GM19328 (cell line): ENCODE results near the gene TRRAP.

ENCODE experiments used
- ATAC-seq: cut with Tn5 transposase; IDR thresholded peaks from one replicate; pipeline ENCODE4 v1.9.1; 2021; ENCODE audit warnings: mild to moderate bottlenecking, moderate library complexity; ENCODE audit not compliant: unreplicated experiment

The TRRAP gene

DNA sequence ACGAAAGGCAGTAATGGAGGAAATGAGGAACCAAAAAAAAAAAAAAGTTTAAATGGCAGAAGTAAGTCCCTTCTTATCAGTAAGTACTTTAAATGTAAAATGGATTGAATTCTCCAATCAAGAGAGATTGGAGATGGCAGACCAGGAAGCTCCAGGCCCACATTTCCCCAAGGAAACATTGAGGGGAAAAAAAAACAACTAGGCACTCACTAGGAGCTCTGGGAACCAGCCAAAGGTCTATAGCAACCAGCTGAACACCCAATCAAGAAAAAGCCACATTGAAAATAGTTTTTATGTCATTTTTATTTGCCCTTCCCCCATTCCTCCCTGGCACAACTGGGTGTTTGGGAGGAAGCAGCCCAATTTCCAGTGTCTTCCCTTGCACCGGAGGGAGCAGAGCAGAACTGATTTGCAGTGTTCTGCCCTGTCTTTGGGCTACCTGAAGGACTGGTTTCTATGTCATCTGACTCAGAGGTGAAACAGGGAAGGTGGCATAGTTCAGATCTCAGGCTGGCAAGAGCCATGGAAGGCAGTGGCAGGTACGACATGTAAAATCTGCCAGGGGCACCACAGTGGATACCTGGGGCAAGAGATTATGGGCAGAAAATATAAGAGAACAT, 143.7 kb downstream of the TRRAP start:
- ATAC-seq = no peak

DNA sequence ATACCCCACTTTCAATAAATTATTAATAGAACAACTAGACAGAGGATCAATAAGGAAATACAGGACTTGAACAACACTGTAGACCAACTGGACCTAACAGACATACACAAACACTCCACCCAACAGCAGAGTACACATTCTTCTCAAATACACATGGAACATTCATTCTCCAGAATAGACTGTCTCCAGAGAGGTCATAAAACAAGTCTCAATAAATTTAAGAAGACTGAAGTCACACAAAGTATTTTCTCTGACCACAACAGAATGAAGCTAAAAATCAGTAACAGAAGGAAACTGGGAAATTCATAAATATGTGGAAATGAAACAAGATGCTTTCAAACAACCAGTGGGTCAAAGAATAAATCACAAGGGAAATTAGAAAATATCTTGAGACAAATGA, 145.7 kb downstream of the TRRAP start:
- no peak for ATAC-seq

DNA sequence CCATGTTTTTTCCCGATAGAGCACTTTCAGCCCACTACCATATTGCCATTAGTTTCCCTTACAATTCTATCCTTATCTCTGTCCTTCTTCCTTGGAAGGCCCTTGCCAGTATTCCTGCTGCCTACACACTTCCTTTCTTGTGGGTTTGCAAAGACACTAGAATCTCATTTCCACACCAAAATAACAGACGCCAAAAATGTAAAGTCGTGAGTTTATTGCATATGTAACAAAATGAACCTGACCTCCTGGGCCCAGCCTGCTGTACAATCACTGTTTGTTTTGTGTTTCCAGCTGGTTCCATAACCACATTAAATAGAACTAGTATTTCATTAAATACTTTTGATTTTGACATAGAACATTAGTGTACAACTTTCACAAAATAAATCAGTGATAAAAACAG, 148.9 kb downstream of the TRRAP start:
- ATAC-seq = no peak

DNA sequence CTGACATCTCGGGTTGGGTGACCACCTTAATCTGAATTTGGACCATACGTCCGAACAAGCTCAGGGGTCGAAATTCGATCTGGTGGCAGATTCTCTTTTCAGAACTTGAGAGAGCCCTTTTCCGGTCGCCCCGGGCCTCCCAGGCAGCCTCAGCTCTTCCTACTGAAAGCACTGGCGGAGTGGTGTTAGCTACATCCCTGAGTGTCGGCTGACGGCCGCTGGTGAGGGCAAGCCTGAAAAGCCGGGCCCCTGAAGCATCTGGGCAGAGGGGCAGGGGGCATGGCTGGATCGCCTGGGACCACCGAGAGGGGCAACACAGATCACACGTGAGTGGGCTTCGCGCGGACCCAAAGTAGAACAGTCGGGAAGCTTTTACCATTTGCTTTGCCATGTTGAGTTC, 149.5 kb downstream of the TRRAP start:
- no peak for ATAC-seq

DNA sequence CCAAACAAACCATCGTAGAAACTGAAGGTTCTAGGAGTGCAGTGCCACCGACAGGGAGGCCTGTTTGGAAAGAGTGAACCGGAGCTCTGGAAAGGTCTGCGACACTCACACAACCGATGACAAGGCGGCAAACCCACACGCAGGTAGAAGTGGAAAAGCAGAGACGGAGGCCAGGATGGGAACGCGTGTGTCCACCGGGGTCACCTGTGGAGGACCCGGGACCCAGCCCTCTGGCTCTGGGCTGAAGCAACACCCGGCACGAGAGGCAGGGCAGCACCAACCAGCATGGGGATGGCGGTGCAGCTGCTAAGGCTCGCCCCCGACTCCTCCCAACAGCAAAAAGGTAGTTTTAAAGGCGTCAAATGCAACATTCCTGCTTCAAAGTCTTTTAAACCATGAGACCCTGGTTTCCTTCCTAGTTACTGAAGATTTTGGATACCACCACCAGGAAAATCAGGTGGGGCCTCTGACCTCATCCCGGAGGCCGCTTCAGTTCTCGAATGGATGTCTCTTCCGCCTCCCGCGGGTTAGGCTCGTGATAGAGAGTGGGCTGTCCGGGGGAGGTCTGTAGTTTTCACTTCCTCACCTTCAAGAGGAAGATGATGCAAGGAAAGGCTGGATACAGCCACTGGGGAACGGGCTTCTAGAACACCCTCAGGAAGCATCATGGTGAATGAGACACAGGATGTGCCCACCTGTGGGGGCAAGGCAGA, 150.1 kb downstream of the TRRAP start:
- ATAC-seq = no peak

DNA sequence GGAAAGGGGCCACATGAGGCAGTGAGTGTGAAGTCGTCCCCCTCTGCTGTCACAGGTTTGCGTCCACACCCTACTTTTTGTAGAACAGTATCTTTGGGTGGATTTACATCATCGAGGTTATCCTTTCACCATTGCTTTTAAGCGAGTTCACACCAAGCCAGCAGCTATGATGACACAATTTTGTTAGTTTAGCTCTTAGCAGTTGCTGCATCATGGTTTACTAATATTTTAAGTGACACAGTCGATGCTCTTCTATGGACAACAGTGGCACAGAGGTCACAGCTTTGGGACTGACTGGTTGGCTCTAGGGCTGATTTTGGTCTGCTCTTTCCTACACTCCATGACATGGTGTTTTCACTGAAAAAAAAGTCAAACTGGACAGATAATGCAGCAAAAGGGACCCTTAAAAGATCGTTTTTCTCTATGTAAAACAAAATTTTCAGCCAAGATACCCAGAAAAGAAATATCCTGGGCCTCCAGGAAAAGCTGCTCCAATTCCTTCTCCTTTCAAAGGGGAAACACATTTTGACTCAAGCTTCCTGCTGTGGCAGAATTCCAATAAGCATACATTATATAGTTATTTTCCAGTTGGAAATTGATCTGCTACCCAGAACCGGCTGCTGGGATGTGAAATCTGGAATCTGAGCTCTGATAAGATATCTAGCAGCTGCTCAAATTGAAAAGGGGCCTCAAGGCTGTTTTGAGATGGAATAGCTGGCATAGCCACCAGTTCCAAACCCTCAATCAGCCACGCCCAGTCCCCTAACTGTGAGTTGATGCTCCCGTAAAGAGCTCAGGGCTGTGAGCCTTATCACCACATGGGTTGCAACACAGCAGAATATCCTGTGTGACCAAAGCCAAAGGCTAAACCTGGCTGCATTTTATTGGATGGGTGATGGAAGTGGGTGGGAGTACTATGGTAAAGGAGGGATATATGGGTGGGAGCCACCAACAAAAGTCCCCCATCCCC, 151.4 kb downstream of the TRRAP start:
- ATAC-seq = no peak

DNA sequence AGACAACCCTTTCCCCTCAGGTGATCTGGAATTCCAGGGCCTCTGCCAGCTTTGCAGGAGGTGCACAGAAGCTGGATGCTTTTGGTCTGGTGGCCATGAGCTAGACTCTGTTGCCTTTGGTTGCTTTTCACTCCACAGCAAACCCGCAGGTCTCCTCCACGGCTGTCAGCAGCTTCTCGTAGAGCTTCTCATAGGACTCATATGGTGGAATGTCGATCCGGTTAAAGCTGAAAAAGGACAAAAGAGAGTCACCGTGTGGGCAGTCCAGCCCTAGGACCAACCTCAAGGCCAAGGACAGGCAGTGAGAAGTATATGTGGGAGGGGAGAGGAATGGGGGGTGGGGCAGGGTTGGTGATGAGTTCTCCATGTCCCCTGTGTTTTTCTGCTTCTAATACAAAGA, 152.1 kb downstream of the TRRAP start:
- ATAC-seq = no peak

DNA sequence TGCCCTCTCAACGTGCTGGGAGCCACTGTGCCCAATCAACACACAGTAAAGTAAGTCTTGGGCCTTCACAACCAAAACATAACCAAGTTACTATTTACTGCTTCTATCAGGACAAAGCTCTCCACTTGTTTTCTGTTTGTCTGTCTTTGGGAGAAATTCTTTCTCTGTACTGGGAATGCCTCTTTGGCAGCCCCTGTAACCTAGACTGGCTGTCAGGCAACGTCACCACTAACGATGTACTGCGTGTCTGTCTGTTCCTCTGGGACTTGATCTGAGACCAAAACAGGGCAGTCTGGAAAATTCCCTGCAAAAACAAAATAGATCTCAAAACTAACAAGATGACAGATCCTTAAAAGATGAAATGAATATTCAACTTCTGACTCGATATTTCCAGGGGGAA, 152.6 kb downstream of the TRRAP start:
- ATAC-seq = no peak

DNA sequence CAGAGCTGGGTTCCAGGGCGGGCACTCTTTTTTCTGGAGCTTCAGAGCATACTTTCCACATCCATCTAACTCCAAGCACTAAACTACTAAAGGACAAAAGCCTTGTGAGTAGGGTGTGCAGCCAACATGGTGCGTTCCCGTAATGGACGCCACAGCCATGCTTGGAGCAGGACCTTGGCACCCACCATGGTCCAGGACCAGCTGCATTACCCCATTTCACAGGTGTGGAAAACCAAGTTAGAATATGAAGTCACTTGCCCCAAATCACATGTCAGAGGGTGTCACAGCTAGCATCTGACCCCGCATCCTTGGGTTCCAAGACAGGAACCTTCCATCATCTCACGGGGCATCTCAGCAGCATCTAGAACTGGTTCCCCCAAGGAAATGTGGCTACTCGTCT, 153.2 kb downstream of the TRRAP start:
- no peak for ATAC-seq

DNA sequence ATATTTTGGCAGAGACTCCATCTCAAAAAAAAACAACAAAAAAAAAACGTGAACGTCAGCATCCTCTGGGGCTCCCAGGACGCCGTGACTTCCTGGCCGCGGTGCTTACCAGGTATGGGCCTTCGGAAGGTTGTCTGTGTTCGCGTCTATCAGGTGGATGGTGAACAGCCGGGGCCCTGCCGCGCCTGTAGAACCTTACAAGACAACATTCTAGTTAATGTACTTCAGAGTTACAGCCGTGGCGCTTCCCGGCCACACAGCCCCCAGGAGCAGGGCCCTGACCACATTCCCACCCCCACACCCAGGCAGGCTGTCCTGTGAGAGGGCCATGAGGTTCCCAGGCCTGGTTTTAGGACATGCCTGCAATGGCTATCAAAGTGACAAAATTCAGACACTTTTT, 154.6 kb downstream of the TRRAP start:
- ATAC-seq = no peak

DNA sequence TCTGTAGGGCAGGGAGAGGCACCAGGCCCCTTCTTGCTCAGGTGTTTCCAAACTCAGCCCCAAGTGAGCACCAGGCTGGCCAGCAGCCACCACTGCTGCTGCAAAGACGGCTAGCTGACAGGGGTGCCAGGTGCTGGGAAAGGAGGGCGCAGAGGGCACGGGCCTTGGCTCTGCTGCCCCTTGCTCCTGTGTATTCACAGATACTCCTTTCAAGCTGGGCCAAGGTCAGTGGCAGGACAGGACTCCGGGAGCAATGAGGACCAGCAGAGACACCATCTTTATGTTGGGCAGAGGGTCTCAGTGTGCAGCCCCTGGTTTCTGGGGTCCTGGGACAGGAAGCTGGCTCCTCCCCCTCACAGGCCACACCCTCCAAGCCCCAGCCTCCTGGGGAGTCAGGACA, 155.4 kb downstream of the TRRAP start:
- no peak for ATAC-seq

DNA sequence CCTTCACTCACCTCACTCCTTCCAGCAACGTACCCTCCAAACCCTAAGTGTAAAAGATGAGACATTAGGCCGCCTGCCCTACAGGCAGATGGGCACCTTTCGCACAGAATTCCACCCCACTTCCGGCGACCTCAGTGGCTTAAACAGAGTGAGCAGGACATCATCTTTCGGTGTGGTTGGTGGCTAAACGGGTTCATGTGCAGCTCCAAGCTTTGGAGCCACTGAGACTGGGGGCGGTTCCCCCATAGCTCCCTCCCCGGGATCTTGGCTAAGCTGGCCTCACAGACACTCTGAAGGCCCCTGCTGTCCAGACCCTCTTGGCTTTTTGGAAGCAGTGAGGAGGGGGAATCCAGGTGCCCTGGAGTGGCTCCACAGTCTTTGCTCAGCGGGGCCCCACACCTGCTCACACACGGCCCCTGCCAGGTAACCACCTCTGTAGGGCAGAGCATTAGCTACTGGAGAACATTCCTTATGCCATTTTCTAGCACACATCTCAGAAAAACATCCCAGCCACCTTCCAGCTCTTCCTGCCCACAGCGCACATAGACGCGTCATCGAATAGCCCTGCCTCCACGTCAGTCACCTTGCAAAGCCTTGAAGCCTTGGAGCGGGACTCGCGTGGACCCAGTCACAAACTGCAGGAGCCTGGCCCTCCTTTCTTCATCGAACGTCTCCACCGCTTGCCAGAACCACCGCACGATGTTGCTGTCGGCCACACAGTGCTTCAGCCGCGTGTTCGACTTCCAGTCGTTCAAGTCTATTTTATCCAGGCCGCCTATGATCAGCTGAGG, 156.8 kb downstream of the TRRAP start:
- ATAC-seq = no peak

DNA sequence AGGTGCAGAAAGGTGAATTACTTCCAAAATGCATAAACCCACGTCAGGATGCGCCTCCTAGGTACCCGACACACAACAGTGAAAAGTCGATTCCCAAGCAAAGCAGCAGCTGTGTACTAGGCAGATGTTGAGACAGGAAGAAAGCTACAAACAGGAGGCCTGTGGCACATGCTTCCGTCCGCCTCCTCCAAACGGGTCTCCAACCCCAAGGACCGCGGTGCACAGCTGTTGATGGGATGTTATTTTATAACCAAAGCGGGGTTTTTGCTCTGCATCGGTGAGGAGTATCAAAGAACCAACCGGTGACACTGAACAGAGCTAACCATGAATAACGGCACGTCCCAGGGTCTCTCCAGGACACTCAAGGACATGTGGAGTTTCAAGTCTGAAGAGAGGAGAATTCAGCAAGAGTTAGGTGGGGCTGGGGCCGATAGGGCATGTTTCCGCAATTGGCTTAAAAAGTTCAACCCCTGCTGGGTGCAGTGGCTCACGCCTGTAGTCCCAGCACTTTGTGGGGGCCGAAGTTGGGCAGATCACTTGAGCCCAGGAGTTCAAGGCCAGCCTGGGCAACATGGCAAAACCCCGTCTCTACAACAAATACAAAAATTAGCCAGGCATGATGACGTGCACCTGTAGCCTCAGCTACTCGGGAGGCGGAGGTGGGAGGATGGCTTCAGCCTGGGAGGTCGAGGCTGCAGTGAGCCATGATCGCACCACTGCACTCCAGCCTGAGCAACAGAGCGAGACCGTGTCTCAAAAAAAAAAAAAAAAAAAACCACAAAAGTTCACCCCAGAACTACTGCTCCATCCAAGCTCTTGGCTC, 157.6 kb downstream of the TRRAP start:
- ATAC-seq = no peak

DNA sequence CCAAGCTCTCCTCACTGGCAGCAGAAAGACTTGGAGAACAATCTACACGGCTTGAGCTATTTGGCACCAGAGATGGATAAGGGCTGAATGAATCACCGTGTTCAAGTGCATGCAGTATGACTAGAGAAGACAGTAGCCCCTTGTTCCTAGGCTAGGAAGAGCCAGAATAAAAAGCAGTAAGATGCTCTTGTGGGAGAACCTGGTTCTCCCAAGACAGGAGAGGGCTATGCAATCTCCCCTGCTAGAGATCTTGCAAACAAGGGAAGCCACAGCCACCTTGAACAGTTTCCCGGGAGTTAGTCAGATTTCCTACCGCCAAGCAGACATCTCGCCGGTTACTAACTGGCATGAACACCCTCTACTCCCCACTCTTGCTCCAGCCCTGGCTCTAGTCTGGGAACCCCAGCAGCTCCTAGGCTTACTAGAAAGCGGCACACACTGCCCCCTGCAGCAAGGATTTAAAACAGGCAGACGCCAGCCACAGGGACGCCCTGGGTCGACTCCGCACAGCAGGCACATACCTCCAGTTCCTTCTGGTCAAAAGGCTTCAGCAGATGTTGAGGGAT, 158.3 kb downstream of the TRRAP start:
- ATAC-seq = no peak

DNA sequence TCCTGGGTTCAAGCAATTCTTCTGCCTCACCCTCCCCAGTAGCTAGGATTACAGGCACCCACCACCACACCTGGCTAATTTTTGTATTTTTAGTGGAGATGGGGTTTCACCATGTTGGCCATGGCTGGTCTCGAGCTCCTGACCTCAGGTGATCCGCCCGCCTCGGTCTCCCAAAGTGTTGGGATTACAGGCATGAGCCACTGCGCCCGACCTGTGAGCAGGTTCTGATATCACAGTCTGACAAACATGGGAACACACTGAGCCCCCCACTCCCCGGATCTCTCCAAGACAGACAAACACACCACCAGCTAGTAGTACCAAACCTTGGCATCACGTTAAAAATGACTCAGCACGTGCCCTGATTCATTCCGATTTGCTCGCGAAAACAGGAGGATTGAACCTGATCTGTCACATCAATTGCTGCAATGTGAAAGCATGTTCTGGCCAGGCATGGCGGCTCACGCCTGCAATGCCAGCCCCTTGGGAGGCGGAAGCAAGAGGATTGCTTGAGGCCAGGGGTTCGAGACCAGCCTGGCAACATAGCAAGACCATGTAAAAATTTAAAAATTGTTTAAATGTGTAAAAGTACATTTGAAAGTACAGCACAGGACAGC, 159.1 kb downstream of the TRRAP start:
- no peak for ATAC-seq

DNA sequence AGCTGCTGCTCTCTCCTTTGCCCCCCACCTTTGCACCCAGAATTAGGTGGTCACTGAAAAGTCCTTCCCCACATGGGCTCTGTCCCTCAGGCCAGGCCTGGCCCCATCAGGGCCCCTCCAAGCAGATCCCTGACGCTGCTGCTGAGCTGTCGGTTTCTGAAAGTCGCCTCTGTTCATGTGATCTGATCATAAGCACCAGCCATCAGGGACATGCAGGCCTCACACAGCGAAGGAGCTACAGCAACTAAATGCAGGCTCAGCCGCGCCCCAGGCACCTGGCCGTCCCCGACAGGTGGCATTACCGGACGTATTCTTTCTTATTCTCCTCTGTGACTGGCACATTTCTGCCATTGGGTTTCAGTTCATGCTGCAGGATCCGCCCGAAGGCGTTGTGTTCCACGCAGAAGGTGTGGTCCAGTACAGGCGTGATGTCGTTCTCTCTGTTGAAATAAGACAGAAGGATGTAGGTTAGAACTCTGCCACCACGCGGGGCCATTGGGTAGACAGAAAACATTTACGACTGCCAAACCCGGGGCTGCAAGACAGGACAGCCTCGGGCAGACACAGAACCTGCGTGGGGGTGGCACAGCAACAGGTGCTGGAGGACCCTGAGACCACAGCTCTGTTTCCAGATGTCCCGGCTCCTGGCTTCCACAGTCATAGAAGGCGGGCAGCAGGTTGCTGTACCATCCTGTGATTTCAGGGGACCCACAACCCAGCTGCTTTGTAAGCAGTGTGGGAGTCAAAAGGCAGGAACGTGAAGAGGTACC, 159.9 kb downstream of the TRRAP start:
- ATAC-seq = no peak

DNA sequence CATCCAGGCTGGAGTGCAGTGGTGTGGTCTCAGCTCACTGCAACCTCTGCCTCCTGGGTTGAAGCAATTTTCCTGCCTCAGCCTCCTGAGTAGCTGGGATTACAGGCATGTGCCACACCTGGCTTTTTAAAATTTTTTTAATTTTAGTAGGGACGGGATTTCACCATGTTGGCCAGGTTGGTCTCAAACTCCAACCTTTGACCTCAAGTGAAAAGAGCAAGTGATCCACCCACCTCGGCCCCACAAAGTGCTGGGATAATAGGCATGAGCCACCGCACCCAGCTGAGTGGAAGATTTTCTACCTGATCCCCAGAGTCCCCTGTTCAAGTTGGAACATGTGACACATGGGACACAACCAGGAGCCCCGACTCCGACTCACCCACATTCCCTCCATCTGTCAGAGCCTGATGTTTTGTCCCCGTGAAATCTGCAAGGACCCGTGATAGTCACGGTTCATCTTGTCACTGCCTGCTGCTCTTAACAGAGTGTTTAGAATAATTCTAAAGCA, 161.1 kb downstream of the TRRAP start:
- no peak for ATAC-seq
